Vagina (tissue), 2 donors: ENCODE results near the gene RHOT1.

Experiments used
- POLR2A ChIP-seq, 2 donors: fragments of 450-650 bp; IDR thresholded peaks; one replicate each; pipeline ENCODE4 v1.6.1; 2017; ENCODE audit warnings: antibody characterized with exemption in 2 of 2, mild to moderate bottlenecking in 2 of 2, moderate library complexity in 2 of 2
- TF ChIP-seq, protein P1 (sequence below), 3 experiments: fragments of 450-650 bp in 2 of 3; fragments of 200-600 bp in 1 of 3; sonication (generic) in 1 of 3; IDR thresholded peaks; one replicate each; pipeline ENCODE4 v1.5.1; 2017 to 2019; ENCODE audit warnings: antibody characterized with exemption in 3 of 3, mild to moderate bottlenecking in 2 of 3, moderate library complexity in 2 of 3

DNA sequence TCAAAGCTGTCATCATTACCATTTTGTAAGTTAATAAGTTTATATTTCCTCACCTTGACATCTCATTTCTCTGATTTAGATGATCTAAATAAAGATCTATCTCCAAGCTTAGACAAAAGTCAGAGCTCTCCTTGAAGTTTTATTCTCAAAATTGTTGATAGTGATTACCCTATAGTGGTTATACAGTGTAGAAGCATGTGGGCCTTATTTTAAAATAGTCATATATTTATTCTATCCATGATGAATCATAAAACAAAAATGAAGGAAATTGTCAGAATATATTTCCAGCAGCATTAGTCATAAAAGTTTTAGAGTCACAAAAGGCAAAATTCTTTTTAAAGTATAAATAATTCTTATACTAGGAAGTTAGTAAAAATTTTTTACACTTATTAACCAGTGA lies 49.0 kb downstream of the RHOT1 start:
- TF ChIP-seq, protein P1, sequence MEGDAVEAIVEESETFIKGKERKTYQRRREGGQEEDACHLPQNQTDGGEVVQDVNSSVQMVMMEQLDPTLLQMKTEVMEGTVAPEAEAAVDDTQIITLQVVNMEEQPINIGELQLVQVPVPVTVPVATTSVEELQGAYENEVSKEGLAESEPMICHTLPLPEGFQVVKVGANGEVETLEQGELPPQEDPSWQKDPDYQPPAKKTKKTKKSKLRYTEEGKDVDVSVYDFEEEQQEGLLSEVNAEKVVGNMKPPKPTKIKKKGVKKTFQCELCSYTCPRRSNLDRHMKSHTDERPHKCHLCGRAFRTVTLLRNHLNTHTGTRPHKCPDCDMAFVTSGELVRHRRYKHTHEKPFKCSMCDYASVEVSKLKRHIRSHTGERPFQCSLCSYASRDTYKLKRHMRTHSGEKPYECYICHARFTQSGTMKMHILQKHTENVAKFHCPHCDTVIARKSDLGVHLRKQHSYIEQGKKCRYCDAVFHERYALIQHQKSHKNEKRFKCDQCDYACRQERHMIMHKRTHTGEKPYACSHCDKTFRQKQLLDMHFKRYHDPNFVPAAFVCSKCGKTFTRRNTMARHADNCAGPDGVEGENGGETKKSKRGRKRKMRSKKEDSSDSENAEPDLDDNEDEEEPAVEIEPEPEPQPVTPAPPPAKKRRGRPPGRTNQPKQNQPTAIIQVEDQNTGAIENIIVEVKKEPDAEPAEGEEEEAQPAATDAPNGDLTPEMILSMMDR (IDR thresholded peaks at IDR 0.05): no peak
- no peak for TF ChIP-seq POLR2A (IDR thresholded peaks at IDR 0.05)
